ENCODE results near the gene NIP7. TPM values are rescaled to one million over a fixed set of nuclear protein-coding genes. Genes with fewer than 3 reads are reported as not detected.
A peak's percentile ranks its signal among the peaks of the same experiment; 100 is the strongest.
"Not testable (repeated sequence)": the region's sequence is repeated elsewhere in the genome, so short reads cannot be mapped to it uniquely, and the experiment has no call there.

The NIP7 gene
- total RNA-seq (2012; rRNA removed), result 37.4 and 40.6 TPM in 2 replicates

- H3K36me3 ChIP-seq (ENCODE audit: insufficient read depth, low read length), result peaks cover 41% of the 10 kb centered on the region
- peak within 1 kb of the TSS; percentile 89 for H3K4me2 ChIP-seq (ENCODE audit: low read length)
- H3K4me1 ChIP-seq (ENCODE audit: control insufficient read depth, insufficient read depth, low read length), result peaks cover 15% of the 10 kb centered on the region
- H3K9ac ChIP-seq (ENCODE audit: low read depth, low read length), result peak within 1 kb of the TSS; percentile 90
- no peaks in the 10 kb centered on the region for H3K27me3 ChIP-seq (ENCODE audit: control insufficient read depth, insufficient read depth, low read length)
- H3K4me3 ChIP-seq (ENCODE audit: low read length), result peak within 1 kb of the TSS; percentile 84
- no peaks in the 10 kb centered on the region for H3K9me3 ChIP-seq (replicated peaks; ENCODE audit: low read length)
These were observed at the start of gene NIP7, which contains the start of gene COG8 for GRCh38 chr16:69339289-69340094. Gene NIP7, plus strand, starts transcription at chr16:69339772. Its CDS starts 58 bp downstream, at chr16:69339830. Gene COG8, minus strand, starts transcription at chr16:69339564. Its CDS starts 12 bp downstream, at chr16:69339552.

GRCh38 chr16:69291657-69292056, 47.9 kb upstream of the NIP7 start:
- H3K9me3 ChIP-seq (replicated peaks; ENCODE audit: low read length); H3K36me3 ChIP-seq (ENCODE audit: insufficient read depth, low read length); H3K9ac ChIP-seq (ENCODE audit: low read depth, low read length); H3K4me2 ChIP-seq (ENCODE audit: low read length); H3K4me1 ChIP-seq (ENCODE audit: control insufficient read depth, insufficient read depth, low read length); H3K27me3 ChIP-seq (ENCODE audit: control insufficient read depth, insufficient read depth, low read length); H3K4me3 ChIP-seq (ENCODE audit: low read length): not testable (repeated sequence)

GRCh38 chr16:69293401-69293800, 46.2 kb upstream of the NIP7 start:
- Histone ChIP-seq H3K4me3 (ENCODE audit: low read length) (no peak overlapping the region), H3K36me3 (ENCODE audit: insufficient read depth, low read length) (peaks cover 3% of the 10 kb centered on the region), H3K27me3 (ENCODE audit: control insufficient read depth, insufficient read depth, low read length) (no peaks in the 10 kb centered on the region), H3K9ac (ENCODE audit: low read depth, low read length) (no peak overlapping the region), H3K9me3 (replicated peaks; ENCODE audit: low read length) (no peaks in the 10 kb centered on the region), H3K4me2 (ENCODE audit: low read length) (no peak overlapping the region), H3K4me1 (ENCODE audit: control insufficient read depth, insufficient read depth, low read length) (no peaks in the 10 kb centered on the region)

GRCh38 chr16:69294051-69294450, 45.5 kb upstream of the NIP7 start:
- Histone ChIP-seq H3K27me3 (ENCODE audit: control insufficient read depth, insufficient read depth, low read length) (no peaks in the 10 kb centered on the region), H3K4me2 (ENCODE audit: low read length) (no peak overlapping the region), H3K4me1 (ENCODE audit: control insufficient read depth, insufficient read depth, low read length) (no peaks in the 10 kb centered on the region), H3K36me3 (ENCODE audit: insufficient read depth, low read length) (peaks cover 3% of the 10 kb centered on the region), H3K9me3 (replicated peaks; ENCODE audit: low read length) (no peaks in the 10 kb centered on the region), H3K4me3 (ENCODE audit: low read length) (no peak overlapping the region), H3K9ac (ENCODE audit: low read depth, low read length) (no peak overlapping the region)

- H3K4me3 ChIP-seq (ENCODE audit: low read length); H3K27me3 ChIP-seq (ENCODE audit: control insufficient read depth, insufficient read depth, low read length): not testable (repeated sequence)
These were observed 42.8 kb upstream of the NIP7 start for GRCh38 chr16:69296771-69297170.

GRCh38 chr16:69298261-69298660, 41.3 kb upstream of the NIP7 start:
- no peaks in the 10 kb centered on the region for H3K9me3 ChIP-seq (replicated peaks; ENCODE audit: low read length)

More at GRCh38 chr16:69296771-69297170, 42.8 kb upstream of the NIP7 start:
- not testable (repeated sequence) for H3K4me1 ChIP-seq (ENCODE audit: control insufficient read depth, insufficient read depth, low read length); H3K9ac ChIP-seq (ENCODE audit: low read depth, low read length); H3K9me3 ChIP-seq (replicated peaks; ENCODE audit: low read length); H3K4me2 ChIP-seq (ENCODE audit: low read length)
- H3K36me3 ChIP-seq (ENCODE audit: insufficient read depth, low read length), result peaks cover 24% of the 10 kb centered on the region

GRCh38 chr16:69301187-69301586, 38.4 kb upstream of the NIP7 start:
- Histone ChIP-seq H3K4me1 (ENCODE audit: control insufficient read depth, insufficient read depth, low read length) (no peaks in the 10 kb centered on the region), H3K36me3 (ENCODE audit: insufficient read depth, low read length) (peaks cover 29% of the 10 kb centered on the region), H3K27me3 (ENCODE audit: control insufficient read depth, insufficient read depth, low read length) (no peaks in the 10 kb centered on the region), H3K4me3 (ENCODE audit: low read length) (no peak overlapping the region), H3K9me3 (replicated peaks; ENCODE audit: low read length) (no peaks in the 10 kb centered on the region), H3K4me2 (ENCODE audit: low read length) (no peak overlapping the region), H3K9ac (ENCODE audit: low read depth, low read length) (no peak overlapping the region)

More at GRCh38 chr16:69298261-69298660, 41.3 kb upstream of the NIP7 start:
- no peaks in the 10 kb centered on the region for H3K27me3 ChIP-seq (ENCODE audit: control insufficient read depth, insufficient read depth, low read length)
- no peaks in the 10 kb centered on the region for H3K4me1 ChIP-seq (ENCODE audit: control insufficient read depth, insufficient read depth, low read length)
- H3K4me2 ChIP-seq (ENCODE audit: low read length), result no peak overlapping the region
- H3K36me3 ChIP-seq (ENCODE audit: insufficient read depth, low read length), result peaks cover 27% of the 10 kb centered on the region
- H3K4me3 ChIP-seq (ENCODE audit: low read length), result no peak overlapping the region
- H3K9ac ChIP-seq (ENCODE audit: low read depth, low read length), result no peak overlapping the region

GRCh38 chr16:69301861-69302260, 37.7 kb upstream of the NIP7 start:
- Histone ChIP-seq H3K36me3 (ENCODE audit: insufficient read depth, low read length) (peaks cover 29% of the 10 kb centered on the region), H3K9me3 (replicated peaks; ENCODE audit: low read length) (no peaks in the 10 kb centered on the region)

GRCh38 chr16:69302301-69302700, 37.3 kb upstream of the NIP7 start:
- H3K4me2 ChIP-seq (ENCODE audit: low read length), result no peak overlapping the region
- H3K4me3 ChIP-seq (ENCODE audit: low read length), result no peak overlapping the region
- peaks cover 29% of the 10 kb centered on the region for H3K36me3 ChIP-seq (ENCODE audit: insufficient read depth, low read length)
- H3K27me3 ChIP-seq (ENCODE audit: control insufficient read depth, insufficient read depth, low read length), result no peaks in the 10 kb centered on the region
- no peaks in the 10 kb centered on the region for H3K4me1 ChIP-seq (ENCODE audit: control insufficient read depth, insufficient read depth, low read length)
- no peak overlapping the region for H3K9ac ChIP-seq (ENCODE audit: low read depth, low read length)
- H3K9me3 ChIP-seq (replicated peaks; ENCODE audit: low read length), result no peaks in the 10 kb centered on the region

More at GRCh38 chr16:69301861-69302260, 37.7 kb upstream of the NIP7 start:
- no peaks in the 10 kb centered on the region for H3K4me1 ChIP-seq (ENCODE audit: control insufficient read depth, insufficient read depth, low read length)
- H3K9ac ChIP-seq (ENCODE audit: low read depth, low read length), result no peak overlapping the region
- H3K4me2 ChIP-seq (ENCODE audit: low read length), result no peak overlapping the region
- no peak overlapping the region for H3K4me3 ChIP-seq (ENCODE audit: low read length)
- H3K27me3 ChIP-seq (ENCODE audit: control insufficient read depth, insufficient read depth, low read length), result no peaks in the 10 kb centered on the region

GRCh38 chr16:69306031-69306430, 33.5 kb upstream of the NIP7 start:
- Histone ChIP-seq H3K4me2 (ENCODE audit: low read length) (no peak overlapping the region), H3K9me3 (replicated peaks; ENCODE audit: low read length) (no peaks in the 10 kb centered on the region), H3K36me3 (ENCODE audit: insufficient read depth, low read length) (peaks cover 15% of the 10 kb centered on the region)

GRCh38 chr16:69307091-69307490, 32.5 kb upstream of the NIP7 start:
- Histone ChIP-seq H3K9ac (ENCODE audit: low read depth, low read length) (no peak overlapping the region), H3K36me3 (ENCODE audit: insufficient read depth, low read length) (peaks cover 6% of the 10 kb centered on the region), H3K4me1 (ENCODE audit: control insufficient read depth, insufficient read depth, low read length) (peaks cover 5% of the 10 kb centered on the region), H3K4me3 (ENCODE audit: low read length) (no peak overlapping the region), H3K4me2 (ENCODE audit: low read length) (no peak overlapping the region), H3K9me3 (replicated peaks; ENCODE audit: low read length) (no peaks in the 10 kb centered on the region), H3K27me3 (ENCODE audit: control insufficient read depth, insufficient read depth, low read length) (no peaks in the 10 kb centered on the region)

More at GRCh38 chr16:69306031-69306430, 33.5 kb upstream of the NIP7 start:
- Histone ChIP-seq H3K4me1 (ENCODE audit: control insufficient read depth, insufficient read depth, low read length) (peaks cover 4% of the 10 kb centered on the region), H3K27me3 (ENCODE audit: control insufficient read depth, insufficient read depth, low read length) (no peaks in the 10 kb centered on the region), H3K9ac (ENCODE audit: low read depth, low read length) (no peak overlapping the region), H3K4me3 (ENCODE audit: low read length) (no peak overlapping the region)

- no peaks in the 10 kb centered on the region for H3K9me3 ChIP-seq (replicated peaks; ENCODE audit: low read length)
- H3K27me3 ChIP-seq (ENCODE audit: control insufficient read depth, insufficient read depth, low read length), result no peaks in the 10 kb centered on the region
- no peak overlapping the region for H3K9ac ChIP-seq (ENCODE audit: low read depth, low read length)
- no peak overlapping the region for H3K4me3 ChIP-seq (ENCODE audit: low read length)
- no peak overlapping the region for H3K4me2 ChIP-seq (ENCODE audit: low read length)
- peaks cover 8% of the 10 kb centered on the region for H3K4me1 ChIP-seq (ENCODE audit: control insufficient read depth, insufficient read depth, low read length)
- H3K36me3 ChIP-seq (ENCODE audit: insufficient read depth, low read length), result peaks cover 6% of the 10 kb centered on the region
These were observed 31.7 kb upstream of the NIP7 start for GRCh38 chr16:69307856-69308255.
